ENCODE data around the gene FCRL1.

FCRL1 gene, protein sequence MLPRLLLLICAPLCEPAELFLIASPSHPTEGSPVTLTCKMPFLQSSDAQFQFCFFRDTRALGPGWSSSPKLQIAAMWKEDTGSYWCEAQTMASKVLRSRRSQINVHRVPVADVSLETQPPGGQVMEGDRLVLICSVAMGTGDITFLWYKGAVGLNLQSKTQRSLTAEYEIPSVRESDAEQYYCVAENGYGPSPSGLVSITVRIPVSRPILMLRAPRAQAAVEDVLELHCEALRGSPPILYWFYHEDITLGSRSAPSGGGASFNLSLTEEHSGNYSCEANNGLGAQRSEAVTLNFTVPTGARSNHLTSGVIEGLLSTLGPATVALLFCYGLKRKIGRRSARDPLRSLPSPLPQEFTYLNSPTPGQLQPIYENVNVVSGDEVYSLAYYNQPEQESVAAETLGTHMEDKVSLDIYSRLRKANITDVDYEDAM

DNA sequence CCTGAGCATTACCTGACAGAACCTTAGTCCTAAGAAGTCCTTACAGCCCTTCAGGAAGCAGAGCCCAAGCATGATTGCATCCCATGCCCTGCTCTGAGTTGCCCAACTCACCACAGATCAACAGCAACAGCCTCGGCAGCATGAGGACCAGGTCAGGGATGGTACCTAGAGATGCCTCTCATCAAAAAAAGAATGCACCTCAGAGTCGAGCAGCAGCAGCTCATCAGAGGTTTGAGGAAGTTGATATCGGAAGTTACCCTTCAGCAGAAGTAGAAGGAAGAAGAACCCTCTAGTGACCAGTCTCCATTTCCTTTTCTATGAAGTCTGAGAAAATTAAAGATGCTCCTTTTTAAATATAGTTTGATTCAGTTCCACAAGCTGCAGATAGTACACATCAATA is at the start of gene FCRL1:
Gene FCRL1, minus strand, starts transcription at position 225 of the 400 bp plus-strand sequence. Its CDS starts 83 bp downstream, at position 142.
- no peak for DNase-seq

DNA sequence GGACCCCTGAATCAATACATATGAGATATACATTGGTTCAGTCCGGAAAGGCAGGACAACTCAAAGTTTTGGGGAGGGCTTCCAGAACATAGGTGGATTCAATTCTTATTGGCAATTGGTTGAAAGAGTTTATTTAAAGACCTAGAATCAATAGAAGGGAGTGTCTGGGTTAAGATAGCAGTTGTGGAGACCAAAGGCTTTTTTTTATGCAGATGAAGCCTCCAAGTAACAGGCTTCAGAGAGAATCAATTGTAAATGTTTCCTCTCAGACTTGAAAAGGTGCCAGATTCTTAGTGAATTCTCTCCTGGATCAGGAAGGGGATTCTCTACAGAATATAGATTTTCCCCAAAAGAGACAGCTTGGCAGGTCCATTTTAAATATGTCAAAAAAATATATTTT is 48.7 kb upstream of the FCRL1 start:
- DNase-seq: no peak

DNA sequence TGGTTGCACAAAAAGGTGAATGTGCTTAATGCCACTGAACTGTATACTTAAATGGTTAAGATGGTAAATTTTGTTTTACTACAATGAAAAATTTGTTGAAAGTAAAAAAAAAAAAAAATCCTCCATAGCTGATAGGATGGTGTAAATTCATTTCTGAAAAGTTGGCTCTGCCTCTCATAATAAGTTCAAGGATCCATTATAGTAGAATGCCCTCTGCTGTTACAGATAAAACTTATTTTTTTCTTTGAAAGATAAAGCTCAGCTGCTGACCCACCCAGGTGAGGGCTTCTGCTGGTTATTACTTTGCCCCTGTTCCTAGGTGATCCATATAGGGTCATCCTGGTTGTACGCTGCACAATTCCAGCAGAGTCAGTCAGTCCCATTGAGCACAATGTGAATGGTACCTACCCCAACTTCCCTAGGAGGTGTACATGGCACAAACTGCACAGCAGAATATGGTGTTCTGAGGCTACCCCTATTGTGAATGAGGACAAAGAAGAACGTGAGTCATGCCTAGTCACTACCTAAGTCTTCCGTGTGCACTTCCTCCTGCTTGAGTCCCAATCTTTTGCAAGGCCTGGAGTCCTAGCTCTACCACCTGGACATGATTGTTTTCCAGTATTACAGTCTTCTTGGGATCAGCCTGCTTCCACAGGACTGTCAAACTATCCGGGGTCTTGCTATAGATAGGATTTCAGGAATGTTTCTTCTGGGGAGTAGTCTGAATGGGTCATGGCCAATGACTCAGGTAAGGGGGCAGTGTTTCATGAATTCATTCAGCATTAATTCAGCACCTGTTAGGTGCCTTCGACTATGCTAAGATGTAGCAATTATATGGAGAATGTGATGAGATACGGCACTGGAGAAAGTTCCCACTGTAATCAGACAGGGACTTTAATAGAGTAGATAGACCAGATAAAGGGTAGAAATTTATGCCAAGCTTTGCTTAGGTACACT is 42.5 kb upstream of the FCRL1 start:
- DNase-seq: peak; percentile 61

DNA sequence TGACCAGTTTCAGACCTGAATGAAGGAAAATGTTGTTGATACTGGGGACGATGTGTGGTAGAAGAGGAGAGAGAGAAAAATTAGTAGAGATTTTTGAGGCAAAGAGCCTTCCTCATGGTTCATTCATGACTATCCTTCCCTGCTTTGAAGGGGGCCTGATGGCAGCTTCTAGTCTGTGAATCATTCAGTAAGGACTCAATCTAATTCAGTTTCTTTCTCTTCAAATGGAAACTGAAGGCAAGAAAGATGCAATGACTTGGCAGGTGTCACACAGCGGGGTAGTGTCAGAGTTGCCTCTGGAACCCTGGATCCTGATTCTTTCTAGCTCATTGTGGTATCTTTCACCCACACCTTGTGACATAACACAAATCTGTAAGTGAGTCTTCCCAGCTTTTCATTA is 36.6 kb upstream of the FCRL1 start:
- no peak for DNase-seq

DNA sequence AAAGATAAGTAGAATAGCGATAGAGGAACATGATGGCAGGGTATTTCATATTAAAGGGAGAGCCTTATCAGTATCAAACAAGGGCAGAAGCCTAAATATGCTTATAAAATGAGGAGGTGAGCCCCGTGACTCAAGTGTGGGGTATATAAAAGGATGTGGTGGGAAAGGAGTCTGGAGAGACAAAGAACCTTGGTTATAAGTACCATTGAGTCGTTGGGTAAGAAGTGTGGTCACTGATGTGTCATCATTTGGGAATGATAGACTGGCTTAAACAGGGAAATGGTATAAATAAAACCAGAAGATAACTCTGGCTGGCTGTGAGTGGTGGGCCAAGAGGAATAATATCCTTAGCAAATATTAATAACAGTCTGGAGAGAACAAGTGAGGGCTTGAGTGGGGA is 32.6 kb upstream of the FCRL1 start:
- DNase-seq: peak; percentile 30

DNA sequence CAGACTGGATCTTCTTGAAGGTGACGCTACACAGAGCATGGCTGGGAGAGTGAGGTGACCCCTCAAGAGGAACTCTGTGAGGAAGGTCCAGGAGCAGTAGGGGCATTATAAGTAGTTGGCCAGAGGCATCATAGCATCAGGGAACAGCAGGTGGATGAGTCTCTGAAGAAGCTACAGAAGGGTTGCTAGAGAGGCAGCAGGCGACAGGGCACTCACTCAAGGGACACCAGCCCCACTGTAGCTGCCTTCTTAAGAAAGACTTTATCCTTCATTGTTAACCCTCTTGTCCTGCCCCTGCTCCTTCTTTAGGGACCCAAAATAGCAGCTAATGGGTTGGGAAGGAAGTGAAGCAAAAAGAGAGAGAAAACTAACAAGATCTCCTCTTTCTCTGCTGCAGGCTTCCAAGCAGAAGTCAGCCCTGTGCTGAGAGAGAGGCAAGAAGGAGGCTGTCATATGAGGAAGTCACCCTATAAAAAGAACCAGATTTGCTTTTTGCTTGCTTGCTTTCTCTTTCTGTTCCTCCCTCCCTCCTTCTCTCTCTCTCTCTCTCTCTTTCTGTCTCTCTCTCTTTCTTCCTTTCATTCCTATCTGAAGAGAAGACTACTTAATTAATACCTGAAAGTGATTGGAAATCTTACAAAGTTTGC is 29.4 kb upstream of the FCRL1 start:
- peak; percentile 4 for DNase-seq

DNA sequence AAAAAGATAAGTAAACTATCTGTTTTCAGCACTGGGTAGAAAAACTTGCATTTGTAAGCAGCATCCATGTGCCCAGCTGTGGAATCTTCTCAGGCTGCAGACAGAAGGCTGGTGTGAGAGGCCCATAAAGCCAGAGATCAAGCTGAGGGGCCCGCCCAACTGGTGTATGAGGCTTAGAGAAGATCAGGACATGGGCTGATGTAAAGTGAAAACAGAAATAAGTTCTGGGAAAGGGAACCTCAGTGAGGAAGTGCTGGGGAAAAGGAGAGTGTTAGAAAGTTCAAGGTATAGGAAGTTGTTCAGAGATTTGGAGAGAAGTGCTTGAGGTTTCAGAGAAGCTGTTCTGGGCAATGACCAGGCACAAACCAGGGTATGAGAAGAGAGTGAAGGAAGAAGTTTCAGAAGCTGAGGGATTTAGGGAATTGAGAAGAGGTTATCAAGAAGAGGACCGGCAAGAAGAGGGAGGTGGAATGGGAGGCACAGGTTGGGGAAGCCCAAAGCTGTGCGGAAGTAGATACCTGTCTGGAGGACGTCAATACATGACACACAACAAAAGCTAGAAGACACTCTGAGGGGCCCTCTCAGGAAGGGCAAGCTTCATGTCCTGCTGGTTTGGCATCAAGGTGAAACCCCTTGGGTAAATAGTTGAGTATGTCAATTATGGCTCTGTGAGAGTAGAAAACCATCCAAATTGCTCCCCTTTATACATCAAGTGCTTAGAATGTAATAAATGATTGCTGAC is 24.3 kb upstream of the FCRL1 start:
- no peak for DNase-seq

DNA sequence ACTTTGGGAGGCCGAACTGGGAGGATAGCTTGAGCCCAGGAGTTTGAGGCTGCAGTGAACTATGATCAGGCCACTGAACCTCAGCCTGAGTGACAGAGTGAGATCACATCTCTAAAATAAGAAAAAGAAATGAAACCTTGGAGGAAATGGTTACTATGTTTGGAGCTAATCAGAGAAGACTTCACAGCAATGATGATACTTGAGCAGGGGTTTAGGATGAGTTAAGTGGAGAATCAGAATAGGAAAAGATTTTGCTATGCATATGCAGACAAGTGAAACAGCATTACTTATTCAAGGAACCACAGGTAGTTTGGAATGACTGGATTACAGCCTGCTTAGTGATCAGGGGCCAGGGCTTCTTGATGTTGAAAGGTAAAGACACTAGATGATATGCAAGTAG is 23.0 kb upstream of the FCRL1 start:
- DNase-seq: no peak

DNA sequence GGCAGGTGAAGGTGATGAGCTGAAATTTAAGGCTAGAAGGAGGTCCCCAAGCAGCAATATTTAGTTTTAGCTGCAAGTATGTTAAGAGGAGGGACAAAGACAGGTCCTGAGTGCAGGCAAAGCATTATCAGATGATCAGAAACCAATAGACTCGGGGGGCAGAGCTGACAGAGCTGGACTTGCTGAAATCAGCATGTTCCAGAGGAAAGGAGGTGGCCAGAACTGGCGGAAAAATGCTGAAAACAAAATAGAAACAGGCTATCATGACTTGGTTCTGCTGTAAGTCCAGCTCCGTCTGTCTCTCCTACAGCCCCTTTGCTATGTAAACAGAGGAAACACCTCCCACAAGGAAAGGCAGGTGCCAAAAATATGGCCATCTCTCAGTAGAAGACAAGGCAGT is 21.8 kb upstream of the FCRL1 start, which contains the start of gene CD5L:
Gene CD5L, minus strand, starts transcription at position 101 of the 400 bp plus-strand sequence. CDS start 107 bp downstream, outside the sequence.
- DNase-seq: no peak

DNA sequence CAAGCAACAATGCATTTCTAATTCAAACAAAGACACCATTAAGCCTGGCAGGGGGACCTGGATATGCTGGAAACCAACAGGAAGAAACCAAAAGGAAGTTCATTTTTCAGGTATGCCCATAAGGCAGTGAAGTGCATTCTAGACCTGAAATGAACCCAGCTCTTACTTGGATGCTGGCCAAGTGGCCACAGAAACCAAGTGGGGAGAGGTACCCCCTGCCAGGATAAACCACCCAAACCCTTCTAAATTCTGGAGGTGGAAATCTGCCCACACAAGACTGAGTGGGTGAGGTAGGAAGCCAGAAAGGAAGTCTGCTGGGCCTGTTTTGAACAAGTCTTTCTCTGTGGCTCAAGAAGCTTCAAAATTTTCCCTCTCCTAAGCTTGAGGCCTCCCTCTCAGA is 19.0 kb upstream of the FCRL1 start:
- no peak for DNase-seq

DNA sequence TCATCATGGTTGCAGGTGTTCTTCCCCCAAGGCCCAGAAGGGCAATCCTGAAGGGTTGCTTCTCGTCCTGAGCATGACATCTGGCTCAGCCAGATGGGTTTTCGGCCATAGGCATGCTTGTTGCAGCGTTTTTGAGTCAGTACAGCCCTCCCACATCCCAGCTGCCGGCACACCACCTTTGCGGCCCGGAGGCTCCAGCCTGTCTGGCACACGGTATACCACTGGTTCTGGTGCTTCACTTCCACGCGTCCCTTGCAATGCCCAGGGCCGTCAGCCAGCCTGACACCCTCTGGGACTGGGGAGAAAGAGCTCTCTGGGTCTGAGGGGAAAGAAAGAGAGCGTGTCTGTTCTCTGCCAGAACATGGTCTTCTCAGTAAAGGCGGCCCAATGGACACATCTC is 14.5 kb upstream of the FCRL1 start:
- no peak for DNase-seq

DNA sequence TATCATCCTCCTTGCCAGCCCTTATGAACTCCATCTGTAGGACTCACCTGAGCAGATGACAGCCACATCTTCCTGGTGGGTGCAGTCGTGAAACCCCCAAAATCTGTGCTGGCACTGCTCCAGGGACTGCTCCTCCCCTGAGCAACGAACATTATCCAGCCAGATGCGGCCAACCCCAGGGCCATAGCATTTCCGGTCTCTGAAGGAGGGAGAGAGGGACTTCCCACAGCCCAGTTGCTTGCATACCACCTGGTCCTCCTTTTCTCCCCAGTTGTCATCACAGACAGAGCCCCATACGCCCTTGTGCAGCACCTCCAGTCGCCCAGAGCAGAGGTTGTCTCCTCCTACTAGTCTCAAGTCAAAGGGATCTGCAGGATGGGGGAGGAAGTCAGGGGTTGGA is 13.2 kb upstream of the FCRL1 start:
- no peak for DNase-seq

DNA sequence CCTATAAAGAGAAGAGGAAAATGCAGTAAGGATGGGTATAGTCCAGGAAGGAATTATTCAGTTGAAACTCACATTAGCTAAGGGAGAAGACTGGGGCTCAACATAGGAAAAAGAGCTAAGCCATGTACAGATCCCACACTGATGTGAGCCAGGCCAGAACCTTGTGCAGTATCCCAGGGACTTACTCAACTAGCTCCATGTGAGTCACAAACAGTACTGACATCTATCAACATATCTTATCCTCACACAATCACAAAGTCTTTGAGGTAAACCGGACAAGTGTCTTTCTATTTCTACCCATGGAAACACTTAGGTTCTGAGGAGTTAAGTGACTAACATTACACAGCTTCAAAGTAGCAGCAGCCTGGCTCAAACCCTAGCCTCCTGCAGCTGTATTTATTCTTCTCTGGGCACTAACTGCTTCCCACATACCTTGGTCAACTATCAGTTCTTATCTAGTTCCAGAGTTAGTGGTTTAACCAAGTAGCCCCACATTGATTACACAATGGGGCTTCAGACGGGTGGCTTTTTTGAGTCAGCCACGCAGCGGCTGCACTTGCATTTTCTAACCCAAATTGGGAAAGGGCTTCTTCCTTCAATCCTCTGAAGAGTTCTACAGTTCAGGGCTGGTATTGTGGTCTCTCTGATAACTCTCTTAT is 12.2 kb upstream of the FCRL1 start:
- DNase-seq: no peak

DNA sequence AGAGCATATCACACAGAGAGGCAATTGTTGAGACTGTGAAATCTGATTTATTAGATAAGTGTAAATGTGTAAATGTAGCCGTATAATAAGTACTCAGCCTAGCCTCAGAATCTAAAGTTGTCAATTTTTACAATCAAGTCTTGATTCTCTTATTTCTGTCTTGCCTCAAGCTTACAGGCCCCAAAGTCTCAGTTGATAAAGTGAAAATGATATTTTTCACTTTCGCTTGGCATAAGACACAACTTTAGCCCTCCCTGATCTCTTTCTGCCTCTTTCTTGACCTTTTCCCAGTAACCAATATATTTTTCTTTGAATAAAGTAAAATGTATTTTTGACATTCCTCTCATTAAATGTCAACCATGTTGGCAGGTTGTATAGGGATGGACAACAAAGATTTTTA is 11.0 kb upstream of the FCRL1 start:
- no peak for DNase-seq

DNA sequence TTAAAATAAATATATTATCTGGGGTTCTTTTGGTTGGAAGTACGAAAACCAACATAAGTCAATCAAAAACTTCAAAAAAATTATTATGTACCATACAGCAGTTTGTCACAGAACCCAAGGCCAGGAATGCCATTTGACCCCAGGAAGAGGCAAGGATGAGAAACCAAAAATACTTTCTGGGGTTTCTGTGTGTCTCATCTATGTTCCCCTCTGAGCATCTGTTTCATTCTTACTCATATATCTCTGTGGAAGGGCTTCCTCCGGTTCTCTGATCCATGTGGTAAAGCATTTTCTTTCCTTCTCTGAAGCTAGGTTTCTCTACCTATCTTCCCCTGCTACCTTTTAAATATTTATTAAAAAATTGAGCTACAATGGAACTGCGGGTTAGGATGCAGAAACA is 9.8 kb upstream of the FCRL1 start:
- no peak for DNase-seq

DNA sequence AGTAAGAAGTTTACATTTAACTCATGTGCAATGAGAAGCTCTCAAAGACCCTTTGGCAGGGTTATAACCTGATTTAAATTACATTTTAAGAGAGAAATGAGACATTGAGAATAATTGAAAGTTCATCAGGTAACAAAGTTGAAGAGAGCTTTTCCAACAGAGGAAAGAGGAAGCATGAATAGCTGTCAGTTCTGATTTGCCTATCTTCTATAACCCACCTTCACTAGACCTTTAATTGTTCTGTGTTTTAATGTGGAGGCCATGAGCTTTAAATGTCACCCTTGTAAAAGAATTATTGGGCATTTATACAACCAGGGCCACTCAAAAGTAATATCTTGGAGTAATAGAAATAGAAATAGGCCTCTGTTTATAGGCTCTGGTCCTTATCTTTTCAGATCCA is 9.3 kb upstream of the FCRL1 start:
- no peak for DNase-seq

DNA sequence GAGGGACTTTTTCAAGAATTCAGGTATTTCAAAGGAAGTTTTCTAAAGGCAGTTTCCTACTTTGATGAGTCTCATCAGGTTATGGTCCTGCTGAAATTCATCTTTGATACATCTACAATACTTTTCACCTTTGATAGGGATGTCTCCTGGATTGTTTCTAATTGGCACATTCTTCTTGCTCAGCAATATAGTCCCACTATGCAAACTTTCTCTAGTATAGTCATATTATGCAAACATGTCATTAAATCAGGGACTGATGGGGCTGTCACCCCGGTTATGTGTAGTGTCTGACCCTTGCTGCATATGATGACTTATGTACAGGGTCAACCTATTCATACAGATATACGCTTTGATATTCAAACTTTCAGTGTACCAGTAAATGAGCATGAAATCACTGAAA is 379 bp upstream of the FCRL1 start:
- no peak for DNase-seq

DNA sequence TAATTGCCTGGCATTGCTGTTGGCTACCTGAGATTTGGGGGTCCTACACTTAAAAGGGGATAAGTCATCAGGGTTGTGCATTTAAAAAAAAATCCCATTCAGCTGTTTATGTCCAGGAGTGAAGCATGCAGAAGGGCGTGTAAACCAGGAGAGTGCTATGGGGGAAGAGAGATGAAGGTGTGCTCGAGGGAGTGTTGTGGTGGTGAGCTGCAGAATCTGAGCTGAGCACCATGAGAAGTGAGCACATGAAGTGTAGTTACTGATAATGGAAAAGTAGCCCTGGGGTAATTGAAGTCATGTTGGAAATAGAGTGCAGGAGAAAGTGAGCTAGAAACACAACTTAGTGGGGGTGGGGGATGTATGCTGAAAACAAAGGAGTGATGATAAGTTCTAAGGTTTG is 705 bp downstream of the FCRL1 start:
- no peak for DNase-seq

DNA sequence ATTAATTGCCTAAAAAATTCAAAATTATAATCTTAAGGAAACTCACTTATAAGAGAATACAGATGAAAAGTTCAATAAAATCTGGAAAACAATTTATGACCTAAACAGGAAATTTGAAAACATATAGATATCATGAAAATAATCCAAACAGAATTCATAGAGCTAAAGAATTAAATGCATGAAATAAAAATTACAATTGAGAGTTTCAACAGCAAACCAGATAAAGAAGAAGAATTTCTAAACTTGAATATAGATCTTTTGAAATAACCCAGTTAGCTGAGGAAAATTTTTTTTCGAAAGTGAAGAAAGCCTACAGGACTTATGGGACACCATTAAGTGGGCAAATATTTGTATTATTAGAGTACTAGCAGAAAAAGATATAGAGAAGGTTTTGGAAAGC is 6.7 kb downstream of the FCRL1 start:
- DNase-seq: no peak

DNA sequence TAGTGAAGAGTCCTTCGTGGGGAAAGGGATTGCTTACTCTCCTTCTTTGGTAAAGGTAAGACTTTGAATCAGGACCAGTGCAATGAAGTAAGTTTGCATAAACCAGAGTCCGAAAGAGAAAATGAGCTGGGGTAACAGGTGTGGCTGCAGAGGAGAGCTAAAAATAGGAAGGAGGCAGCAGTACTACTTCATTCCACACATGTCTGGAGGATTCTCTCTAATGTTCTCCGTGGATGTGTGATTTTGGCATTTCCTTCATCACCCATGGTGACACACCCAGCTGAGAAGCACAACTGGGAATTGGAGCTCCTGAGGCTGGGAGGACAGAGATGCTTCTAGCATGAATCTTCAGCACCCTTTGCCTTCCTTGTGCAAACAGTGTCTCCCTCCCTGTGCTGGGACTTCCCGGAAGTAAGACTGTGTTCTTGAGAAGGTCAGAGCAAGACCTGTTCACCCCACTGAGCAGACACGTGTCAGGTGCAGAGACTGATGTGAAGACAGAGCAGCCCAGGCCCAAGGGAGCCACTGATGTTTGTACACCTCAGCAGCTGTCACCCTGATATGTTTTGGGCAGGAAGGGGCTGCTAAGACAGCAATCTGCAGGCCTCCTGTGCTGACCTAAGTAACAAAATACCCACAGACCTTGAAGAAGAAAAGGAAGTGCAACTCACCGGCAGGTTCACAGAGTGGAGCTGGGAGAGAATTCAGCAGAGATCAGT is 13.3 kb downstream of the FCRL1 start:
- DNase-seq: no peak

DNA sequence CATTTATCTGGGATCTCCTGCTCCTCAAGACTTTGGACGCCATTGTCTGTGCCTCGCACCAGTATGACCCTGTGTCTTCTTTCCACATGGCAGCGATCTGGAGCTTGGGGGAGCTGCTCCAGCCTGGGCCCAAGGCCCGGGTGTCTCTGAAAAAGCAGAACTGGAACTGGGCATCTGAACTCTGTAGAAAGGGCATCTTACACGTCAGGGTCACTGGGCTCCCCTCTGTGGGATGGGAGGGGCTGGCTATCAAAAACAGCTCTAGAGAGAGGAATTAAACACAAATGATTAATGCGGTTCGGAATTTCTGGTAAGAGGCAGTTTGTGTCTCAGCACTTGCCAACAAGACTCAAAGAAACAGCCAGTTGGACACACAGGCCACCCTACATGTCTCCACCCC is 16.1 kb downstream of the FCRL1 start:
- DNase-seq: no peak
